ENCODE measurements around the gene PEBP1. TPM values are rescaled to one million over a fixed set of nuclear protein-coding genes. Genes with fewer than 3 reads are reported as not detected.

Gene PEBP1
- total RNA-seq, 1 experiment from 2014 or later, result 320 TPM

DNA sequence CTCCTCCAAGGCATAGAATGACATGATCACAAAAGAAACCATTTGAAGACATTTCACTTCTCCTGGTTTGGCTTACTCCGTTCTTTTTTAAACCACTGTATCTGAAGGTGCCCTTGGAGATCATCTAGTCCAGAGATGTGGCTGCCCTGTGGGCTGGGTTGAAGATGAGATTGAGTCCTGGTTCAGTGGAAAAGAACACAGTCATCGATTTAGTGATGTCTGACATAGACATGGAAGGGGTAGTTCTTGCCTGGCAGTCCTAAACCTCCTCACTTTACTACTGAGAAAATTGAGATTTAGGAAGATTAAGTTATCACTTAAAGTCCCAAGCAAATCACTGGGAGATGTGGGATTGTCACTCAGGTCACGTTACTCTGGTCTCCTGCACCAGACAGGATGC is 34.9 kb upstream of the PEBP1 start:
- Histone ChIP-seq H4K91ac (ENCODE audit: insufficient read length, low read depth, low read length) (no peak overlapping the region), H3K56ac (ENCODE audit: insufficient read length, low read depth, low read length) (no peak overlapping the region), H2AK5ac (ENCODE audit: insufficient read length, low read length) (no peak overlapping the region), H3K27ac (ENCODE audit: insufficient read length, low read depth, low read length) (no peak overlapping the region), H2BK12ac (ENCODE audit: insufficient read length, low read depth, low read length) (no peak overlapping the region), H2BK120ac (ENCODE audit: low read depth, low read length, poor library complexity, severe bottlenecking) (no peak overlapping the region), H4K20me1 (ENCODE audit: control insufficient read depth, insufficient read depth, insufficient read length) (no peaks in the 10 kb centered on the region), H3K23me2 (ENCODE audit: insufficient read length, low read depth, low read length, poor library complexity, severe bottlenecking) (peaks cover 9% of the 10 kb centered on the region), H3K4me2 (ENCODE audit: insufficient read depth, insufficient read length, low read length) (no peak overlapping the region), H2BK20ac (ENCODE audit: low read depth, low read length, poor library complexity, severe bottlenecking) (no peak overlapping the region), H3K23ac (ENCODE audit: insufficient read length, low read depth, low read length) (no peak overlapping the region), H3K14ac (ENCODE audit: insufficient read depth, low read length) (no peak overlapping the region), H3K79me1 (ENCODE audit: insufficient read depth, low read depth, low read length, poor library complexity, severe bottlenecking) (peaks cover 6% of the 10 kb centered on the region), H4K5ac (ENCODE audit: insufficient read length, low read depth, low read length) (no peak overlapping the region), H2AFZ (ENCODE audit: low read length) (no peak overlapping the region), H3K9me3 (ENCODE audit: control insufficient read depth, low read depth, low read length) (no peaks in the 10 kb centered on the region), H3K79me2 (ENCODE audit: insufficient read depth, low read length) (peaks cover 10% of the 10 kb centered on the region; the same call in 1 of the 2 replicates), H3K4me1 (ENCODE audit: insufficient read depth, low read length) (peaks cover 7% of the 10 kb centered on the region; the same call in 1 of the 2 replicates), H3T11ph (ENCODE audit: low read length) (no peak overlapping the region), H3K18ac (ENCODE audit: insufficient read length, low read depth, low read length) (no peak overlapping the region), H3K4ac (ENCODE audit: low read depth, low read length) (no peak overlapping the region), H2BK5ac (ENCODE audit: insufficient read length, low read length) (no peak overlapping the region), H3K9ac (ENCODE audit: extremely low read depth, insufficient read length, low read length) (no peak overlapping the region), H3K27me3 (ENCODE audit: insufficient read depth, low read length) (no peaks in the 10 kb centered on the region), H2BK15ac (ENCODE audit: low read depth, low read length) (no peak overlapping the region), H4K8ac (replicated peaks; ENCODE audit: insufficient read length, low read depth, low read length) (no peak overlapping the region)
- no peaks in the 10 kb centered on the region for H3K9me3 Mint-ChIP-seq
- WGBS (ENCODE audit: extremely low coverage, insufficient read length, low lambda C conversion rate), result no CpG with 5 or more reads among the region's 3 CpGs
- no peaks in the 10 kb centered on the region for H3K27me3 Mint-ChIP-seq (ENCODE audit: low read depth)
- H3K36me3 Mint-ChIP-seq (ENCODE audit: insufficient read depth in 1 of 3, low read depth in 3 of 3), result peaks cover 11 to 35% (median 13%) of the 10 kb centered on the region in 3 experiments; a peak in 6 of 7 replicates
- H3K4me1 Mint-ChIP-seq, result peaks cover 25 to 27% of the 10 kb centered on the region in 2 experiments
- TF ChIP-seq, protein P1, sequence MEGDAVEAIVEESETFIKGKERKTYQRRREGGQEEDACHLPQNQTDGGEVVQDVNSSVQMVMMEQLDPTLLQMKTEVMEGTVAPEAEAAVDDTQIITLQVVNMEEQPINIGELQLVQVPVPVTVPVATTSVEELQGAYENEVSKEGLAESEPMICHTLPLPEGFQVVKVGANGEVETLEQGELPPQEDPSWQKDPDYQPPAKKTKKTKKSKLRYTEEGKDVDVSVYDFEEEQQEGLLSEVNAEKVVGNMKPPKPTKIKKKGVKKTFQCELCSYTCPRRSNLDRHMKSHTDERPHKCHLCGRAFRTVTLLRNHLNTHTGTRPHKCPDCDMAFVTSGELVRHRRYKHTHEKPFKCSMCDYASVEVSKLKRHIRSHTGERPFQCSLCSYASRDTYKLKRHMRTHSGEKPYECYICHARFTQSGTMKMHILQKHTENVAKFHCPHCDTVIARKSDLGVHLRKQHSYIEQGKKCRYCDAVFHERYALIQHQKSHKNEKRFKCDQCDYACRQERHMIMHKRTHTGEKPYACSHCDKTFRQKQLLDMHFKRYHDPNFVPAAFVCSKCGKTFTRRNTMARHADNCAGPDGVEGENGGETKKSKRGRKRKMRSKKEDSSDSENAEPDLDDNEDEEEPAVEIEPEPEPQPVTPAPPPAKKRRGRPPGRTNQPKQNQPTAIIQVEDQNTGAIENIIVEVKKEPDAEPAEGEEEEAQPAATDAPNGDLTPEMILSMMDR (conservative IDR thresholded peaks at IDR 0.05), result no peak
- H3K27ac Mint-ChIP-seq, result 0 out of 7 replicates have a peak overlapping the region, but pooled peaks of 1 of the 3 experiments have one; percentile 79
- no peak overlapping the region for H3K4me3 Mint-ChIP-seq
- DNase-seq, result no peak
